Activated T-helper 9 cell treated with anti-CD3 and anti-CD28 coated beads, Interleukin-2, amount 50 U/mL, for 16 hours (primary cell): ENCODE data around the gene TANK.
"Not testable (repeated sequence)": the region's sequence is repeated elsewhere in the genome, so short reads cannot be mapped to it uniquely, and the experiment has no call there.

Experiments
- DNase-seq: peaks from one replicate; pipeline ENCODE4 v3.0.0-alpha.2; 2020; ENCODE audit warnings: low read depth

TANK gene

GRCh38 chr2:161170377-161170776 is 10.1 kb downstream of the TANK start:
- no peak for DNase-seq

GRCh38 chr2:161170958-161171932 is 11.0 kb downstream of the TANK start:
- DNase-seq, result no peak

GRCh38 chr2:161172901-161173540 is 12.8 kb downstream of the TANK start:
- no peak for DNase-seq

- DNase-seq, result no peak
Measured at GRCh38 chr2:161173541-161174194, 13.4 kb downstream of the TANK start.

- no peak for DNase-seq
Measured at GRCh38 chr2:161177969-161178368, 17.7 kb downstream of the TANK start.

GRCh38 chr2:161178756-161179155 is 18.5 kb downstream of the TANK start:
- DNase-seq, result no peak

GRCh38 chr2:161190050-161190449 is 29.8 kb downstream of the TANK start:
- no peak for DNase-seq

GRCh38 chr2:161195602-161196001 is 35.4 kb downstream of the TANK start:
- DNase-seq, result not testable (repeated sequence)

- DNase-seq, result no peak
Measured at GRCh38 chr2:161199912-161200701, 39.9 kb downstream of the TANK start.

- DNase-seq, result no peak
Measured at GRCh38 chr2:161204846-161205245, 44.6 kb downstream of the TANK start.

GRCh38 chr2:161206471-161207032 is 46.3 kb downstream of the TANK start:
- no peak for DNase-seq

GRCh38 chr2:161207941-161208340 is 47.7 kb downstream of the TANK start:
- DNase-seq, result no peak

GRCh38 chr2:161208527-161209139 is 48.4 kb downstream of the TANK start:
- no peak for DNase-seq

- DNase-seq, result no peak
Measured at GRCh38 chr2:161209902-161210301, 49.7 kb downstream of the TANK start.

- no peak for DNase-seq
Measured at GRCh38 chr2:161217597-161218185, 57.5 kb downstream of the TANK start.

- no peak for DNase-seq
Measured at GRCh38 chr2:161219211-161219610, 59.0 kb downstream of the TANK start.

GRCh38 chr2:161223139-161223732 is 63.0 kb downstream of the TANK start:
- no peak for DNase-seq

GRCh38 chr2:161228511-161229240 is 68.4 kb downstream of the TANK start:
- DNase-seq, result no peak

GRCh38 chr2:161230959-161231358 is 70.7 kb downstream of the TANK start:
- no peak for DNase-seq

- no peak for DNase-seq
Measured at GRCh38 chr2:161232571-161232970, 72.3 kb downstream of the TANK start.
